Heart left ventricle (tissue), 16 donors: ENCODE data around the gene SPRR2G. TPM values are rescaled to one million over a fixed set of nuclear protein-coding genes. Genes with fewer than 3 reads are reported as not detected.
"Not testable (repeated sequence)": the region's sequence is repeated elsewhere in the genome, so short reads cannot be mapped to it uniquely, and the experiment has no call there.

Experiments
- ATAC-seq, 4 donors: fragments of 200-7000 bp; cut with Tn5 transposase; one replicate each; pipeline ENCODE4 v1.9.1; 2020 to 2022; ENCODE audit warnings: moderate library complexity in 4 of 4, mild to moderate bottlenecking in 3 of 4, moderate number of reproducible peaks in 1 of 4
- DNase-seq, 5 donors: peaks; one replicate each; pipeline ENCODE4 v3.0.0-alpha.2; 2020
- H3K27ac ChIP-seq, 12 donors: fragments of 200-600 bp; sonication (generic) in 4 of 12; one replicate each; pipeline versions ENCODE4 v1.5.0 to v1.8.0; 2016 to 2022; ENCODE audit warnings: mild to moderate bottlenecking in 2 of 12
- H3K27me3 ChIP-seq, 9 donors: fragments of 200-600 bp; sonication (generic) in 2 of 9; one replicate each; pipeline versions ENCODE4 v1.5.1 to v1.8.0; 2016 to 2022; ENCODE audit warnings: mild to moderate bottlenecking in 3 of 9
- H3K36me3 ChIP-seq, 9 donors: fragments of 200-600 bp; sonication (generic) in 2 of 9; one replicate each; pipeline versions ENCODE4 v1.5.0 to v1.8.0; 2018 to 2022; ENCODE audit warnings: mild to moderate bottlenecking in 2 of 9
- H3K4me1 ChIP-seq, 12 donors: fragments of 200-600 bp; sonication (generic) in 4 of 12; one replicate each; pipeline versions ENCODE4 v1.5.0 to v1.8.0; 2016 to 2022; ENCODE audit warnings: mild to moderate bottlenecking in 3 of 12
- H3K4me3 ChIP-seq, 12 donors: fragments of 200-600 bp; sonication (generic) in 4 of 12; one replicate each; pipeline versions ENCODE4 v1.5.0 to v1.8.0; 2017 to 2022; ENCODE audit warnings: mild to moderate bottlenecking in 9 of 12, moderate library complexity in 4 of 12
- H3K9me3 ChIP-seq, 12 donors: fragments of 200-600 bp; sonication (generic) in 4 of 12; one replicate each; pipeline versions ENCODE4 v1.5.0 to v1.8.0; 2016 to 2022; ENCODE audit warnings: mild to moderate bottlenecking in 1 of 12
- POLR2A ChIP-seq, 2 donors: fragments of 450-650 bp; IDR thresholded peaks; one replicate each; pipeline ENCODE4 v1.6.1; 2017; ENCODE audit warnings: antibody characterized with exemption in 2 of 2, mild to moderate bottlenecking in 2 of 2, moderate library complexity in 2 of 2
- WGBS, 4 donors: extraction: QIAGEN DNeasy Blood & Tissue Kit in 2 of 4; methylation state at CpG; one replicate each; pipeline versions ENCODE4 v1.1.5 to v1.1.7; 2013 to 2018; 5-methylcytosine and 5-hydroxymethylcytosine counted together
- intact Hi-C, 10 donors: fragments of 100-400 bp; cut with DNase I; formaldehyde crosslinking; loops; one replicate each; pipeline versions ENCODE4 v1.11.1 to v1.14.2; 2022
- polyA plus RNA-seq, 2 donors: library from polyadenylated mRNA; stranded (reverse); fragments of 200-250 nt; gene quantifications; one replicate each; pipeline ENCODE4 v1.2.3, GENCODE V29; 2013
- total RNA-seq, 9 donors: library from RNA; depleted of rRNA in 2 of 9; stranded (reverse); fragments of >200 nt in 2 of 9; fragmentation: NEBNext Ultra II Directional in 3 of 9; extraction: Animal tissue kit (Norgen Biotek cat#: 25700) in 3 of 9; gene quantifications; one replicate each; pipeline versions ENCODE4 v1.1.0 to v1.2.4, GENCODE V29; 2016 to 2023
- TF ChIP-seq, protein P1 (sequence below), 12 donors: fragments of 200-600 bp; sonication (generic) in 4 of 12; IDR thresholded peaks; one replicate each; pipeline versions ENCODE4 v1.5.0 to v1.8.0; 2018 to 2022; ENCODE audit warnings: antibody characterized with exemption in 12 of 12, mild to moderate bottlenecking in 5 of 12
- donor health status: ischemic (EF 13 %, LVEDD 7.1; RV severe dilation, severe dysfunction).
- donor health status: healthy with polysubstance abuse.
- donor health status: DM: no; HTN: yes; CAD: no.
- donor health status: DM: no; HTN: no; CAD: no.
- donor health status: ischemic (EF 25% LVEDD 6.9; RV normal size, moderate dysfunction).
- donor health status: ischemic (EF 25% LVEDD 5.7; RV mildly dilated, moderate dysfunction).
- donor health status: healthy.
- donor health status: DM: yes; HTN: yes; CAD: no.
- donor health status: ischemic (EF 35%, LVEDD 5.7; RV mildly dilated, moderate dysfunction).
- donor health status: nonischemic (EF 11% LVEDD 7.7; RV severe dilation, severe dysfunction).
- donor health status: DM: yes; HTN: yes; CAD: no.
- donor health status: PGD.
- donor health status: ischemic (EF 29% LVEDD 5.4; RV normal size, mild dysfunction).
- donor health status: nonischemic (EF 23%, LVEDD 6.1; RV moderate dilation, normal function).

The SPRR2G gene
- total and polyA plus RNA-seq, 11 donors = not detected

DNA sequence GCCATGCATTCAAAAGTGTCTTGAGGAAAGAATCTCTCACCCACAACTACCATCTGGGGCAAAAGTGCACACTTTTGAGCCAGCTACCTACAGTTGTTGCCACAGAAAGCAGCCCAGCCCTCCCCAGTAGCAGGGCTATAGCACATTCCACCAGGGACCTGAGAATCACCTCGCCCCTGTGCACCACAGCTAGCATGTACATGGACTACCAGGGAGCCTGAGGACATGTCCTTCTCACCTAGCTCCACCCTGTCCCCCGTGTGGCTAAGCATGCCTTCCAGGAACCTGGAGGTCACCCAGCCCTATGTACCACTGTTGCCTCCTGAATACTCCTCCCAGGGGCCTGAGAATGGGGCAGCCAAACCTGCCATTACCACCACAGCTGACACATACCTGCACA is 16.9 kb downstream of the SPRR2G start:
- WGBS, 4 donors = 67 to 71% (median 70%) methylated on average over 1 to 2 of the region's 2 CpGs
- intact Hi-C loops = no loop called here
- no peak overlapping the region for H3K27ac ChIP-seq

DNA sequence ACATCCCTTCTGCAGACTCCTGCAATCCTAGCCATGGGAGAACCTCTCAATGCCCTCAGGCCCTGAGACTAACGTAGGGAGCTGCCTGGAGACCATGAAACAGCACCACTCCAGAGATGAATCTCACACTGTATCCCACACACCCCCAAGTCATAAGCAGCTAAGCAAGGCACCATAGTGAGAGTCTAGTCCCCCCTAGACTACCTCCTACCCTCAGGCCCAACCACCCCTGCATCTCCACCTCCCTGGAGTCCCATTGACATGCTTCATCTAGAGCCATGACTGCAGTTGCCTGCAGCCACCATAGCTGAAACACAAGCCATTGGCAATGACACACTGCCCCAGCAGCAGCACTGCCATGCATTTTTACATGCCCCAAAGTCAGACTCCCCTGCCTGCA is 17.4 kb downstream of the SPRR2G start:
- ATAC-seq = no peak
- Histone ChIP-seq H3K9me3 (no peaks in the 10 kb centered on the region), H3K4me1 (no peaks in the 10 kb centered on the region), H3K27ac (no peak overlapping the region), H3K36me3 (no peaks in the 10 kb centered on the region), H3K27me3 (peaks cover 0 to 7% (median 0%) of the 10 kb centered on the region in 9 donors), H3K4me3 (no peak overlapping the region)
- no peak for TF ChIP-seq POLR2A (IDR thresholded peaks at IDR 0.05)
- TF ChIP-seq, protein P1, sequence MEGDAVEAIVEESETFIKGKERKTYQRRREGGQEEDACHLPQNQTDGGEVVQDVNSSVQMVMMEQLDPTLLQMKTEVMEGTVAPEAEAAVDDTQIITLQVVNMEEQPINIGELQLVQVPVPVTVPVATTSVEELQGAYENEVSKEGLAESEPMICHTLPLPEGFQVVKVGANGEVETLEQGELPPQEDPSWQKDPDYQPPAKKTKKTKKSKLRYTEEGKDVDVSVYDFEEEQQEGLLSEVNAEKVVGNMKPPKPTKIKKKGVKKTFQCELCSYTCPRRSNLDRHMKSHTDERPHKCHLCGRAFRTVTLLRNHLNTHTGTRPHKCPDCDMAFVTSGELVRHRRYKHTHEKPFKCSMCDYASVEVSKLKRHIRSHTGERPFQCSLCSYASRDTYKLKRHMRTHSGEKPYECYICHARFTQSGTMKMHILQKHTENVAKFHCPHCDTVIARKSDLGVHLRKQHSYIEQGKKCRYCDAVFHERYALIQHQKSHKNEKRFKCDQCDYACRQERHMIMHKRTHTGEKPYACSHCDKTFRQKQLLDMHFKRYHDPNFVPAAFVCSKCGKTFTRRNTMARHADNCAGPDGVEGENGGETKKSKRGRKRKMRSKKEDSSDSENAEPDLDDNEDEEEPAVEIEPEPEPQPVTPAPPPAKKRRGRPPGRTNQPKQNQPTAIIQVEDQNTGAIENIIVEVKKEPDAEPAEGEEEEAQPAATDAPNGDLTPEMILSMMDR (IDR thresholded peaks at IDR 0.05) = no peak
- 64 to 85% (median 79%) methylated on average over 1 of the region's 1 CpG for WGBS, 4 donors
- intact Hi-C loops = no loop called here
- no peak for DNase-seq

More for the DNA sequence above, 16.9 kb downstream of the SPRR2G start:
- Histone ChIP-seq H3K4me1 (no peaks in the 10 kb centered on the region), H3K9me3 (no peaks in the 10 kb centered on the region), H3K27me3 (peaks cover 0 to 7% (median 0%) of the 10 kb centered on the region in 9 donors), H3K36me3 (no peaks in the 10 kb centered on the region), H3K4me3 (no peak overlapping the region)
- DNase-seq = no peak
- no peak for ATAC-seq
- no peak for TF ChIP-seq POLR2A (IDR thresholded peaks at IDR 0.05)
- TF ChIP-seq, protein P1 (IDR thresholded peaks at IDR 0.05) = no peak

DNA sequence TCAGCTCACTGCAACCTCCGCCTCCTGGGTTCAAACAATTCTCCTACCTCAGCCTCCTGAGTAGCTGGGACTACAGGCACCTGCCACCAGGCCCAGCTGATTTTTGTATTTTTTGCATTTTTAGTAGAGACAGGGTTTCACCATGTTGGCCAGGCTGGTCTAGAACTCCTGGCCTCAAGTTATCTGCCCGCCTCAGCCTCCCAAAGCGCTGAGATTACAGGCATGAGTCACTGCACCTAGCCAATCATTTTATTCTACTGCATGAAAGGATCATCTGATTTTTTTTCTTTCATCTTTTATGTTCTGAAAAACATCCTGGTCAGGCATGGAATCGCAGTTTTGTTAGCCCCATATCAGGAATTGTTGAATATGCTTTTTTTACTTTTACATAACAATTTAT is 22.0 kb downstream of the SPRR2G start:
- intact Hi-C loops, H3K27ac ChIP-seq, H3K27me3 ChIP-seq, DNase-seq, H3K36me3 ChIP-seq, ATAC-seq, H3K4me3 ChIP-seq, H3K4me1 ChIP-seq: not testable (repeated sequence)
- peaks cover 0 to 22% (median 2%) of the 10 kb centered on the region in 12 donors for H3K9me3 ChIP-seq
- 88 to 91% (median 89%) methylated on average over 4 of the region's 4 CpGs for WGBS, 4 donors

DNA sequence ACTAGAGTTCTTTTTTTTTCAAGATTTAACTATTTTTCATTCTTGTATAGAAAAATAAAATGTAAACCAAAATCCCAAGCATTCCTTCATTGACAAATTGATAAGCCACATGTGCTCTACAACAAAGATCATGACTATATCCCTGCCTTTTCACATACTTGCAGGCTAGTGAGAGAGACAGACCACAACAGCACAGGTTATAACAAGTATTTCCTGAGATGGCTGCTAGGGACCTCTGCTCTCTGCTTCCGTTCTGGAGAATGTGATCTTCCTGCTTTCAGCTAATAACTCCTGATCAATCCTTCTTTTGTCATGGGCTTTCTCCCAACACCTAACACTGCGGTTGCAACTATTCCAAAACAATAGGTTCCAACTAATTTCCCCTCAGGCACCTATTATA is 23.4 kb downstream of the SPRR2G start:
- H3K27ac ChIP-seq = no peak overlapping the region
- peaks cover 0 to 5% (median 0%) of the 10 kb centered on the region in 9 donors for H3K27me3 ChIP-seq
- TF ChIP-seq POLR2A (IDR thresholded peaks at IDR 0.05) = no peak
- TF ChIP-seq, protein P1 (IDR thresholded peaks at IDR 0.05) = no peak
- intact Hi-C loops = no loop called here
- no peak overlapping the region for H3K4me3 ChIP-seq
- ATAC-seq (no peak), DNase-seq (no peak)
- no peaks in the 10 kb centered on the region for H3K4me1 ChIP-seq
- peaks cover 0 to 22% (median 2%) of the 10 kb centered on the region in 12 donors for H3K9me3 ChIP-seq
- WGBS, 4 donors = 60 to 73% (median 63%) methylated on average over 2 of the region's 2 CpGs
- H3K36me3 ChIP-seq = no peaks in the 10 kb centered on the region

DNA sequence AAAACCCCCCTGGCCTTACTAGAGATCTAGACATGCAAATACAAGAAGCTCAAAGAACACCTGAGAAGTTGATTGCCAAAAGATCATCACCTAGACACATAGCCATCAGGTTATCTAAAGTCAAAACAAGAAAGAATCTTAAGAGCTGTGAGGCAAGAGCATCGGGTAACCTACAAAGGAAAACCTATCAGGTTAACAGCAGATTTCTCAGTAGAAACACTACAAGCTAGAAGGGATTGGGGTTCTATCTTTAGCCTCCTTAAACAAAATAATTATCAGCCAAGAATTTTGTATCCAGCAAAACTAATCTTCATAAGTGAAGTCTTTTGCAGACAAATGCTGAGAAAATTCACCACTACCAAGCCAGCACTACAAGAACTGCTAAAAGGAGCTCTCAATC is 25.2 kb downstream of the SPRR2G start:
- intact Hi-C loops = no loop called here
- H3K4me1 ChIP-seq = no peaks in the 10 kb centered on the region
- TF ChIP-seq, protein P1 (IDR thresholded peaks at IDR 0.05) = no peak
- TF ChIP-seq POLR2A (IDR thresholded peaks at IDR 0.05) = no peak
- DNase-seq (no peak), ATAC-seq (no peak)
- H3K27me3 ChIP-seq = no peaks in the 10 kb centered on the region
- no peak overlapping the region for H3K4me3 ChIP-seq
- H3K36me3 ChIP-seq = no peaks in the 10 kb centered on the region
- WGBS, 4 donors = 83 to 90% (median 86%) methylated on average over 1 of the region's 1 CpG
- H3K27ac ChIP-seq = no peak overlapping the region
- peaks cover 0 to 22% (median 2%) of the 10 kb centered on the region in 12 donors for H3K9me3 ChIP-seq

DNA sequence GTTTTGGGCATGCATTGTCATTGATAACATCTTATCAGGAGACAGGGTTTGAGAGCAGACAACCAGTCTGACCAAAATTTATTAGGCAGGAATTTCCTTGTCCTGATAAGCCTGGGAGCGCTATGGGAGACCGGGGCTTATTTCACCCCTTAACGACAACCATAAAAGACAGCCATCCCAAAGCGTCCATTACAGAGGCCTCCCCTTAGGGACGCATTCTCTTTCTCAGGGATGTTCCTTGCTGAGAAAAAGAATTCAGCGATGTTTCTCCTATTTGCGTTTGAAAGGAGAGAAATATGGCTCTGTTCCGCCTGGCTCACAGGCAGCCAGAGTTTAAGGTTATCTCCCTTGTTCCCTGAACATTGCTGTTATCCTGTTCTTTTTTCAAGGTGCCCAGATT is 26.9 kb downstream of the SPRR2G start:
- H3K27ac ChIP-seq, intact Hi-C loops, ATAC-seq, H3K4me1 ChIP-seq, DNase-seq, H3K27me3 ChIP-seq, H3K36me3 ChIP-seq, H3K4me3 ChIP-seq: not testable (repeated sequence)
- 82 to 91% (median 86%) methylated on average over 8 of the region's 8 CpGs for WGBS, 4 donors
- peaks cover 0 to 22% (median 2%) of the 10 kb centered on the region in 12 donors for H3K9me3 ChIP-seq
